ENCODE data around the gene DNAH10.

DNAH10 gene

DNA sequence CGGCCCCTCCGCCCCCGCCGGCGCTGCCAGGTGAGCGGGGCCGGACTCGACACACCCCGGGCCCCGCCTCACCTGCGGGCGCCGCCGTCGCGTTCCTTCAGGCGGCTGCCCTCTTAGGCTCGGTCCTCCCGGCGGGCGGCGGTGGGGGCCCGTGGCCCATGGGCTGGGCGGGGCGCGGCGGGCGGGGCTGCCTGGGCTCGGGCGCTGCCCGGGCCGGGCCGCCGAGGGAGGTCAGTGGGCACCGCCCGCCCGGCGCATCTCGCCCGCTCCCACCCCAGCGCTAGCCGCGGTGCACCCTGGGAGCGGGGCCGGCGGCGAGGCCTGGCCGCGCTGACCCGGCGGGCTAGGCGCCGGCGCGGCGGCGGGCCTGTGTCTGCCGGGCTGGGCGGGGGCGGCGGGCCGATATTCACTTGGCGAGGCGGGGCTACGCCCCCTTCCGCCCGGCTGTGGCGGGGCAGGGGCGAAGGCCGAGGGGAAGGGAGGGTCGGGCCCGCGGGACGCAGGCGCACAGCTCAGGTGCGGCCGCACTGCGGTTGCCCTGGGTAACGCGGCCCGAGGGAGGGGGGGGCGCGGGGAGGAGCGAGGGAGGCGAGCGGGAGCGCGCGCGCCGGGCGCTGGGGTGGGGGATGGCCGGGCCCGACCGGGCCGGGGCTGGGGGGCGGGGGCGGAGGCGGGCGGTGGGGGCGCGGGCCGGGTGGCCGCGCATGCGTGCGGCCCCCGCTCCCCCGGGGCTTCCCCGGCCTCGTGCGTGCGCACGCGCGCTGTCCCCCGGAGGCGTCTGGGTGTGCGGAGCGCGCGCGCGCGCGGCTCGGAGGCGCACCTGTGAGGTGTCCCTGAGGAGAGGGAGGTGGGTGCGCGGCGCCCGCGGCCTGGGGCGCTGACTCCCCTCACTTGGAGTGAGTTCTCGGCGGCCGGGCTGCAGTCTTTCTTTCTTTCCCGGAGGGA lies 210.6 kb downstream of the DNAH10 start, which contains the start of the genes CCDC92 and ZNF664:
CCDC92 (minus strand) TSS at position 375 of the 945 bp plus-strand sequence. CDS start 28,526 bp downstream, outside the sequence.
ZNF664 (plus strand) TSS at position 759 of the 945 bp plus-strand sequence. CDS start 38,930 bp downstream, outside the sequence.
- peak; percentile 82 to 85 for DNase-seq (ENCODE audit: low read depth in 2 of 2)

GRCh38 chr12:123973552-123974341 lies 211.6 kb downstream of the DNAH10 start:
- DNase-seq (ENCODE audit: low read depth in 2 of 2): no peak

DNA sequence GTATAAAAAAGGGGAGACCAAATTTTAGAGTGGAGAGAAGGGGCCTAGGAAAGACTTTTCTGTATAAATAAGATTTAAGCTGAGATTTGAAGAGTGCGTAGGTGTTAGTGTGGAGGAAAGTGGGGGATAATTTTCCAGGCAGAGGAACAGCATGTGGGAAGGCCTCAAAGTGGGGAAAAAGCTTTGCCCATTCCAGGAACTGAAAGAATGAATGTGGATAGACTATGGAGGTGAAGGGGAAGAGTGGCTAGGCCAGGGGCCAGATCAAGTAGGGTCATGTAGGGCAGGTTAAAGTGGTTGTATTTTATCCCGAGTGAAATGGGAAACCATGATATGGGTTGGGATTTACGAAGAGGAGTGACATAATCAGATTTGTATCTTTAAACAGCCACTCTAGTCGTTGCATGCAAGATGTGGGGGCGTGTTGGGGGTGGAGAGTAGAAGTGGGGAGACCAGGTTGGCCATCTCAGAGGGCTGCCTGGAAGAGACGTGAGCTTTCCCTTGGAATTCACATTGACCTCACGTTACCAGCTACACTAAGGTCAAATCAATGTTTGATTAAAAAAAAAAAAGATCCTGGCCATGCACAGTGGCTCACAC lies 214.2 kb downstream of the DNAH10 start:
- DNase-seq (ENCODE audit: low read depth in 2 of 2): no peak

DNA sequence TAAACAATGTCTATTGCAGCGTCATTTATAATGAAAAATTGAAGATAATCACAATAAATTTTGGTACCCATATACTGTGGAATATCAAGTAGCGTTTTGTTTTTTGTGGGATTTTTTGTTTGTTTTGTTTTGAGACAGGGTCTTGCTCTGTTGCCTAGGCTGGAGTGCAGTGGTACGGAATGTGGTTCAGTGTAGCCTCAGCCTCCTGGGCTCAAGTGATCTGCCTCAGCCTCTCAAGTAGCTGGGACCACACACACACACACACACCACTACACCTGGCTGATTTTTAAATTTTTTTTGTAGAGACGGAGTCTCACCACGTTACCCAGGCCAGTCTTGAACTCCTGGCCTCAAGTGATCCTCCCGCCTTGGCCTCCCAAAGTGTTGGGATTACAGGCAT lies 217.5 kb downstream of the DNAH10 start:
- no peak for DNase-seq (ENCODE audit: low read depth in 2 of 2)

DNA sequence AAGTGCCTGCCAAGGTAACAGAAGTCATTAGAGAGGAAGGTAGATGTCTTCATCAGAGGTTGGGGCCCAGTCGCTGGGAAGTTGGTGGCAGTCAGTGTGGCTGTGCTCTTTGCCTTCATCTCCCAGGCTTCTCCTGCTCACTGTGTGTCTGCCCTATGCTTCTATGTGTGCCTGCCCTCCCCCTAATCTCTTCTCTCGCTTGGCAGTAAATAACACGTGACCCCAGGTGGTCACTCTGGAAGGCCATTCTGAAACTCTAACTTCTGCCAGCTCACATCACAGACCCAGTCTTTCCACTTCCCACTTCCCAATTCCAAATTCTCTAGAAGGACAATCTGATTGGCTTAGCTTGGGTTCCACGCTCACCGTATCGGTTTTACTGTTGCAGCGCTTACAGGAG lies 220.2 kb downstream of the DNAH10 start:
- DNase-seq (ENCODE audit: low read depth in 2 of 2): no peak

DNA sequence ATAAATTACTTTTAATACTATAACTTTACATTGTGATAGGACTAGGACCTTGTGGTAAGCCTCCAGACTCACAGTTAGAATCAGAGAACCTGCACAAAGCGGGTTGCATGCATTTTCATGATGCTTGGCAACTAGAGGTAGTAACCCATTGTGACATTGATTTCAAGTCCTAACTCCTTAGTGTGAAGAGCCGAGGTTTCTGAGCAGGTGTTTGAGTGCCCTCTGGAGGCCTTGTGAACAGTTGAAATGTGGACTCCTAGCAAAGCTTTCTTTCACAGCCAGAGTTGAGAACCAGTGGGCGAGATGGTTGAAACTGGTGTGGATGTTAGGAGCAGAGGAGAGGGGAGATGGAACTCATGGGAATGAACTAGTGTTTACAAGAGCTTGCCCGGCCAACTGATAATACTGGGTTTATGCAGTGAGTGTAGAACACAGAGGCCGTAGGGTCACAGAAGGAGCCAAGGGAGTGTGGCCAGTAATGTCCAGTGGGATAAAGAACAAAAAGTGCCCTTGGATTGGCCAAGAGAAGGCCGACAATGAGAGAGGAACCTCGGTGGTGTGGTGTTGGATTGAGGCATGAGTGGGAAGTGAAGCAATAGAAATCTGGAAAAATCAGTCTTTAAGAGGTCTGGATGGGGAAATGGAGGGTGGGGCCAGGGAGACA lies 221.9 kb downstream of the DNAH10 start:
- DNase-seq (ENCODE audit: low read depth in 2 of 2): peak in 1 of 2 experiments; percentile 50

GRCh38 chr12:123984903-123985302 lies 222.8 kb downstream of the DNAH10 start:
- no peak for DNase-seq (ENCODE audit: low read depth in 2 of 2)

All from fibroblast of skin of left quadriceps (primary cell).